NCI-H146 (cell line): ENCODE measurements around the gene SF3A1.

ENCODE experiments used
- DNase-seq: peaks from one replicate; lab custom pipeline; 2025; lab: John Stamatoyannopoulos, UW

Gene SF3A1

DNA sequence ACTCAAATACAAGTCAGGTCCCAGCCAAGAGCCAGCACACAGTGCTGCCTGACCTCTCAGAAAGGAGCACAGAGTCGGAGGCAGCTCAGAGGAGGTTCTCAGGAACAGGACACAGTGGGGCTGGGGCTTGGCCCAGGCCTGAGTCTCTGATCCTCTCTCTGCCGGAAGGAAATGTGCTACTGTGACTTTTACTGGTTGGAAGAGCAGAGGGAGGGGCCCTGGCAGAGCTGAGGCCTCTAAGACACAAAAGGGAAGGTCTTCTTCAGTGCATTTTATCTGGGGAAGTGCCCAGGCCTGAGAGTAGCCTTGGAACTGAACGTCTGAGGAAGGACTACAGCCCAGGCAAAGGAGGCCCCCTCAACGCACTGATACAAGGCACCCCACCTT lies 51.2 kb downstream of the SF3A1 start:
- no peak for DNase-seq

DNA sequence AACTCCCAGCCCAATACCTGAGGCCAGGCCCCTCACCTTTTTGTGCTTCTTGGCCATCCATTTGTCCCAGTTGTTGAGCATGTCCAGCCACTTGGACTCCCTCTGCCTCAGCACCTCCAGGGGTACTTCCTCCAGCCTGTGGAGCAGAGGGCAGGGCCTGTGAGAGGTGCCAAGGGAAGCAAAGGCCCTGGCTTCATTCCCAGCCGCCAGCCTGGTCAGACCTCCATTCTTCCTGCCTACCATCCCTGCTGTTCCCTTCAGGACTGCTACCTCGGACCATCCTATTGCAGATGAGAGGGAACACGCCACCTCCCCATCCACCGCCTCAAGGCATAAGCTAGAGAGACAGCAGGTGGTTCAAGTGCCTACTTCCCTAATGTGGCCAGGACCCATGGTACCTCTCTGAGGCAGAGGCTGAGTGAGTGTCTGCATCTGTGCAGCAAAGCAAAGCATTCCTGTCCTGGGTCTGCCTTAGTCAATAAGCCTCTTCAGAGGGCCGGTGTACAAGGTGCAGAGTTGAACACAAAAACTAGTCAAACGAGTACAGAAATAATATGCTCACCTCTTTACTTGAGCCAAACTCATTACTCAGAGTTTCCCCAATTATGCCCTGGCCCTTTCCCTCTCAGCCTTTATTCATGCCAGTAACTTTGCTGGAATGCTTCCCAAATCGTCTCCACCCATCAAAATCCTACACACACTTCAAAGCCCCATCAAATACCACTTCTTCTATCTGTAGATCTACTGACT lies 52.0 kb downstream of the SF3A1 start:
- no peak for DNase-seq

DNA sequence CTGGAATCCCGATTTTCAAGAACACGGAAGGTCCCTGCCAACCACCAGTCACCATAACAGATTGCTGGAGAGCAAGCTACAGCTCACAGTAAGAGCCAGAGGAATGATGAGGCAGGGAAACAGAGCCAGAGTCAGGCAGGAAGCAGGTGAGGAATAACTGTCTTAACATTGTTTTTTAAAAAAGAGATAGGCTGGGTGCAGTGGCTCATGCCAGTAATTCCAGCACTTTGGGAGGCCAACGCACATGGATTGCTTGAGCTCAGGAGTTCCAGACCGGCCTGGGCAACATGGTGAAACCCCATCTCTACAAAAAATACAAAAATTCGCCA lies 53.9 kb downstream of the SF3A1 start:
- DNase-seq = no peak

DNA sequence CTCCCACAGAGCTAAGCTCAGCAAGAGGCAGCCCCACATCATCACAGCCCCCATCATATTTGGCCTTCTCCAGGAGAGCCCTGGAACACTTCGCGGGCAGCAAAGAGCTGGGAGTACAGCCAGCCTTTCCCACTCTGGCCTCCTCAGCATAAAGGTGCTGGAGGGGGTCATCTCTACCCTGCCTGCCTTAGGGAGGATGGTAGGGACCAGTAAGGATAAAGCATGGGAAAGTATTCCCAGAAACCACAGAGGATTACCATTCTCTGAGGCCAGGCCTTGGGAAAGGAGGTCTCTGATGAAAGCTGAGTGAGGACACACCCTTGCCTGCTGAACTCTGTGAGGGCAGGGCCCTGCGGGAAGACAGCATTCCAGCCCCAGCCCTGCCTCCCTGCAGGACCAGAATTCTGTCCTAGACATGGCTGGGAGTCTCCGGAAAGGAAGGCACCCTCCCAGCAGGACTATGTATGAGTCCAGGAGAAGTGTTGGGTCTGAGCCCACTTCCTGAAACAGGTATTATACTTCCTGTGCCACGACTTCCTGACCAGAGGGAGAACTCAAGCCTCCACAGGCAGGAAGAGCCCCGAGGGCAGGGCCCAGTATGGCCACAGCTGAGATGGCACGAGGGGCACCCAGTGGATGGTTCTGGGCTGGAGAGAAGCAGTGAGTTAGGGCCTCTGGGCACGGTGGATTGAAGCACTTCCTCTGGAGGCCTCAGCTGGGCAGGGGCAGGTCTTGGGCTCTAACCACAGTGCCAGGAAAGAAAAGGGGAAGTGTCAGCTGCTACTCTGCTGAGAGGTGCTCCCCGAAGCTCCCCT lies 54.5 kb downstream of the SF3A1 start:
- no peak for DNase-seq

DNA sequence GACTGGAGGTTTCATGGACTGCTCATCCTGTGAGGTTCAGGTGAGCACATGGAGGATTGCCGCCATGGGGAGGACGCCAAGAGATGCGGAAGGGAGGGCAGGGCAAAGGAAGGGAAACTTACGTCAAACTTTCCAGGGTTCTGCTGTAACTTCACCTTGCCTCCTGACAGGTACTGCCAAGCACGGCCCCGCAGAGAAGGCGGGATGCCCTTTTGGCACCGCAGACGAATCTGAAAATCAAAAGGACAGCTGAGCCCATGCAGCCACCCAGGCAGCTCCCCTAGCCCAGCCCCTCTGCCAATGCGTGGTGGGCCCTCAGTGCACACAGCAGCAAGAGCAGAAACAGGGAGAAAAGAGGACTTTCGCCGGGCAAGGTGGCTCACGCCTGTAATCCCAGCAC lies 57.4 kb downstream of the SF3A1 start:
- no peak for DNase-seq

DNA sequence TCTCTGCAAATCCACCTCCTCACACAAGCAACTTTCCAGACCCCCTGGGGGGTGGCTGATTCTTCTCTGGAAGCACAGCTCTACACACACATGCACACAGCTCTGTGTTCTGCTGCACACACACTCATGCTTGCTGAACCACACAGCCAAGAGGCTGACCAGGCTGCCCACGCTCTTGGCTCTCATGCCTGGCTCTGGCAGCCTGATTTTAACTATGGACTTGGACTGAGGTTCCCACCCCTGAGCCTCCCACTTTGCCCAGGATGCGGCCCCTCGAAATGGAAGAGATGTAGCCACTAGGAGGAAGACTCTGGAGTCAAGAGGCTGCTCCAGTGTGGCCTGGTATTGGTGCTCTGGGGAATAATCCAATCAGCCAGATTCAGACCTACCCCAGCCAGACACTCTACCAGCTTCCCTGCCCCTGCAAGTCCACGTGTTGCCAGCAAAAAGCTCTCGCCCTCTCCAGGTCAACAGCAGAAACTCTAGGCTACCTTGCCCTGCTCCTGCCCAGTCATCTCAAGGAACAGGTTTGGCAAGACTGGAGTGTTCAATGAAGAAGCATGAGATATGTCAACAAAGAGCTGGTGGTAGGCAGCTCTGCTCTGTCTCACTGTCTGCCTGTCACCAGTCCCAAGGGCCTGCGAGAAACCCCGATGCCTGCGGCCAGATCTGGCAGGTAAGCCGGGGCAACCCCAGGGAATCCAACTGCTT lies 58.5 kb downstream of the SF3A1 start:
- DNase-seq = peak; percentile 43

DNA sequence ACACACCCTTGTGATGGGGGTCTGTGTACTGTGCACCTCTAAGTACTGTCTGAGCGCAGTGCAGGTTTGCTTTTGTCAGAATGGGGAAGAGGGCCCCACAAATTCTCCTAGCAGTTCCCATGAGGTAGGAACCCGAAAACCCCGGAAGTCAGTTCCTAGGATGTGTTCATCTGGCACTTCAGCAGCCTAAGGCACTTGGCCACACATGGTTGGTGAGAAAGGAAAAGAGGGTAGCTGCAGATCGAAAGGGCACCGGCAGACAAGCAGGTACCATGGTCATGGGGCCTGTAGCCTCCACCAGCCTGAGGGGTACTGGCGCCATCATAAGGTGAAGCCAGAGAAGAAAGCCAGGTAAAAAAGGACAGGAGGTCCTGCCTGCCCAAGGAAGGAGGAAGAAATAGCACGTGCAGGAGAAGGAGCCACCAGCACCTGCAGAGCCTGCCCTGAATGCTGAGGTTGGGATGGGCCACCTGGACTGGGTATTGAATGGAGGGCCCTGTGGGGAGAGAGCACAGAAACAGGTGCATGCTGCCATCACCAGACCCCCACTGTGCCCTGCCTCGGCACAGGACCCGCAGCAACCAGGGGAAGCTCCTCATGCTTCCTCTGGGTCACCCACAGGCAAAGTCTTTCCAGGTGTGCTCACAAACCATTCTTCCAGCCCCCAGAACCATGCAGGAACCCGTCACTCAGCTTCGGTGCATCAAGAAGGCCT lies 59.3 kb downstream of the SF3A1 start:
- peak; percentile 43 for DNase-seq

DNA sequence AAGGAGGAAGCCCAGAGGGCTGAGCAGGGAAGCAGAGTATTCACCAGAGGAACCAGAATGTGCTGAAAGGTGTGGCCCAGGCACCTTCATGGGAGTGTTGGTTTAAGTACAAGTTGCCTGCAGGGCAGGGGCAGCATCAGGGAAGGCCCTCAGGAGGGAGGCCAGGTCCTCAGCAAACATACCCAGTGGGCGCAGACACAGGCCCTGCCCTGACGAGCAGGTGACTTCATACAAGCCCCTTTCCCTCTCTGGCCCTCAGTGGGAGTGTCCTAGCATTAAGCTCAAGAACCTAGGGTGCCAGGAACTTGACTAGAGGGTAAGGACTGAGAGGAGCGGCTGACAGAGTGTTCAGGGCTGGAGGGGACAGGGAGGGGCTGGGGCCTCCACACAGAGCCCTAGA lies 59.9 kb downstream of the SF3A1 start:
- peak; percentile 29 for DNase-seq

DNA sequence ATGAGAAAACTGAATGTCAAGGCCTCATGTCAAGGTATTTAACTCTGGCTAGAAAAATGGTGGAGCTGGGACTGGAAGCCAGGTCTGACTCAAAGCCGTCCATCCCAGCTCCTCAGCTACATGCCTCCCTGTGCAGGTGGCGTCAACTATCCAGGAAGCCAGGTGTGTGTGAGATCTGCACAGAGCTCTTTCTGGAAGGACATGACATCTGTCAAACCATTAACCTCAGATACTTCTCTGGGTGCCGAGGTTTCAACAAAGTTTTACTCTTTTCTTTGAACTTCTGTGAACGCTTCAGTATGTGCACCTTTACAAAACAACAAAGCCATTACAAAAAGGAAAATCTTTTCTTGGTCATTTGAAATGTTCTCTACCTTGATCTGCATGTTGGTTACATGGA lies 60.4 kb downstream of the SF3A1 start:
- no peak for DNase-seq

DNA sequence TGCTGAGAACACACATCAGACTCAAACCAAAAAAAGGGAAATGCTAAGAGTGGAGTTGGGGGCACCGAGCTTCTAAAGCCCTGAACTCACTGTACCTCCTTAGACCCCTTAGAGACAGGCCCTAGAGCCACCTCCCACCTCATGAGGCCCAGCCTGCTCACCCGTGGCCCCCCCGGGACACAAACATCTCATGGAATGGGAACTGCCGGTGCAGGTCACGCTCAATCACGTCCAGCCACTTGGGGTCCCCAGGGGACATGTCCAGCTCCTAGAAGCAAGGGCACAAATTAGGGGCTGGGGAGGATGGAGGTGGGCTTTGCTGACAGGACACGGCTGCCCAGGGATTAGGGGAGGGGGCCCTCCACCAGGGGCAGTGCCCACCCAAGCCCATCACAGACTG lies 61.1 kb downstream of the SF3A1 start:
- no peak for DNase-seq

DNA sequence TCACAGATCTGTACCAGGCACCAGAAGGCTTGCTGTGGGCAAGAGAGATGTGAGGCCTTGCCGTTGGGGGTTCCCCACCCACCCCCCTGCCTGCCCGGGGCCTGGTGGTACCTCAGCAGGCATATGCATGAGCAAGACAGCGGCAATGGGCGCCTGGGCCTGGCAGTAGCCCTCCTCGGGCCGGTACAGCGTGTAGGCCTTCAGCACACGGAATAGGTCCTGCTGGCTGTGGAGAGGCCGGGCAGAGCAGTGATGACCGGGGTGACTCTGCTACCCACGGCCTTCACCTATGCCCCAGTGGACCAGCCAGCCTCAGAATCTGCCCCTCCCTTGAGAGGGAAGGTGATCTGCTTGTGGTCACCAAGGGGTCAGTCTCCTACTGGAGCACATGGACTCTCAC lies 61.9 kb downstream of the SF3A1 start:
- no peak for DNase-seq

DNA sequence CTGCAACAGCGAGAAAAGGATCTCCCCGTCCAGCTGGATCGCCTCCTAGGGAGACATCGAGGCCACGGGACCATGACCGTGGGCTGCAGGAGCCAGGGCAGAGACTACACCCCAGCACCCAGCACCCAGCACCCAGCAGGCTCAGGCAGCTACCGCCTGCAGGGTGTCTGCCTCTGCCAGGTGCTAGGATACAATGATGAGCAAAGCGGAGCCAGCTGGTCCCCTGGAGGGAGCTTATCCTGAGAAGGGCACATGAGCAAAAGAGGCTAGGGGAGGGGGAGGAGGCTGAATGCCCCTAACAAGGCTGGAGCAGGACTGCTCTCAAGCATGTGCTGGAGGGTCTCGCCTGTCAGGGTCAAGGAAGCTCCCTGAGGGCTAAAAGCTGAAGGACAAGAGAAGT lies 62.6 kb downstream of the SF3A1 start:
- peak; percentile 46 for DNase-seq

DNA sequence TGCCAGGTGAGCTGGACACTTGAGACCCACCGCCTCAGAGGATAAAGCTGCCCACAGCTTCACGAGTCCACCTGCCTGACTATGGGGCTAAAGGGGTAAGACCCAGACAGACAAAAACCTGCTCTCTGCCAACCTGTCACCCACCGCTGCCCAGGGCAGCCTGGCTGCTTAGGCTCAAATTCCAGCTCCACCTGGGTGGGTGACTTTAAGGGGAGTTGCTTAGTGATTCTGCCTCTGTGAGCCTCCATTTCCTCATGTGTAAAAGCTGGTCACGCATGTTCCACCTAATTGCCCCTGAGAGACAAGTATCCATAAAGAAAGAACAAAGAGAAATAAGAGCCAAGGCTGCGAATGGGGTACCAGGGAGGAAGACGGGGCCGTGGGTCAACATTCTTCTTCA lies 63.7 kb downstream of the SF3A1 start:
- no peak for DNase-seq

DNA sequence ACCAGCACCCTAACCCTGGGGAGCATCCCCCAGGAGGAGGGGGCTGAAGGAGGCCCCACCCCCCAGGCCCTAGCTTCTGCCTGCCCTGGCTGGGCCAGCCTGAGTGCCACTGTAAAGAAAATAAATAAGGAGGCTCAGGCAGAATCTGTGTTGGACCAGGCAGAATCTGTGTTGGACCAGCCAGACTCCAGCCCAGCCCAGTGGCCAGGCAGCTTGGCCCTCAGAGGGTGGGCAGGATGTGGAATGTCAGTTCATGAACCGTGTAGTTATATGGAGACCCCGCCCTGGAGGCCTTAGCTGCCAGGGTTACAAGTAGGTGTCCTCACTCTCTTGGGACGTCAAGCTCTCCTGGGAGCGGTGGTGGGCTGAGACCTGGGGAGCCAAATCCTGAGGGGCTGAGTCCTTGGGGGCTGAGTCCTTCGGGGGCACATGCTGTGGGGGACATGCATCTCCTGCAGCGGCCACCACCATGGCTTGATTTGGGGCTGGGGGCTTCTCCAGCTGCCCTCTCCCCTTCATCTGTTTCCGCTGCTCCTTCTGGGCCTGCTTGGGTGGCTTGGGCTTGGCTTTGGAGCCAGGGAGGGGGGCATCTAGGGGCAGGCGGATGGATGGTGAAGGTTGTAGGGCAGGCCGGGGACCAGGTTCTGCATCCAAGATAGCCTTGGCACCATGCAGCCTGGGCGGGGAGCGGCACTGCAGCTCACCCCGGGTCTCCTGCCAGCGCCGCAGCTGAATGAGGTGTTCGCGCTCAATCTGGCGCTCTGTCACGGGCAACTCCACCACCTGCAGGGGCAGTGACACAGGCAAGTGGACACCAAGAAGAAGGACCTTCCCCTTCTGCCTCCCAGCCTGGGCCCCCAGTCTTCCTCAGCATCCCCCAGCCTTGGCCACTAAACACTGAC lies 64.4 kb downstream of the SF3A1 start:
- DNase-seq = no peak

DNA sequence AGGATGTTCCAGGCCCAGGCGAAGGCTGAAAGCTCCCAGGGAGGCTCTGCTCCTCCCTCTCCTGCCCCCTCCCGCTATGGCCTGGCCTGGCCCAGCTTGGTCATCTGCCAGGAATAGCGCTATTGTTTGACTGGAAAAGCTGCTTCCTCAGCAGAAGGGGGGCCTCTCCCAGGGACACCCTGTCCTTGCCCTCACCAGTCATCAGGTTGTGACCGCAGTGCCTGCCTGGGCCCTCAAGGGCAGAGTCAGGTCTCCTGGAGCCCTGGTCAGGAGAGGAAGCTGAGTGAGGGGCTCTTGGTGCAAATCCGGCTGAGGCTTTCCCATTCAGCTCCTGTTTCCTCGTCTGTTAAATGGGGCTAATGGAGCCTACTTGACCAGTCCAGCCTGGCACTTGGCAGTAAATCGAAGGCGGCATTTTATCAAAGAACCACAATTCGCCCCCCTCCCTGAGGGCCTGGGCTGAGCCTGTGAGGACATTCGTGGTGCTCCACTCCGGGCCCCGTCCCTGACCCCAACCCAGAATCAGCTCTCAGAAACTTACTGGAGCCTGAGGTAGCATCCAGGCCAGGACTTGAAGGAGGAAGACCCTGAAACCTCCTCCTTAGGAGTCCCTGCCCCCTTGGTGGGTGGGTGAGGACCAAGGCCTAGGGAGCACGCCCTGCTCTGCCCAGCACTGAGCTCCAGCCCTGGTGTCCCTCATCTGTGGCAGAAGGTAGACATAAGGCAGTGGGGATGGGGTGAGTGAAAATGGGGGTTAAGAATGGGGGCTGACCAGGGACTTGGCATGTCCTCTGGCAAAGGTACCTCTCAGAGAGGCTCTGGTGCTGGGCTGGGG lies 65.4 kb downstream of the SF3A1 start:
- peak; percentile 22 for DNase-seq

DNA sequence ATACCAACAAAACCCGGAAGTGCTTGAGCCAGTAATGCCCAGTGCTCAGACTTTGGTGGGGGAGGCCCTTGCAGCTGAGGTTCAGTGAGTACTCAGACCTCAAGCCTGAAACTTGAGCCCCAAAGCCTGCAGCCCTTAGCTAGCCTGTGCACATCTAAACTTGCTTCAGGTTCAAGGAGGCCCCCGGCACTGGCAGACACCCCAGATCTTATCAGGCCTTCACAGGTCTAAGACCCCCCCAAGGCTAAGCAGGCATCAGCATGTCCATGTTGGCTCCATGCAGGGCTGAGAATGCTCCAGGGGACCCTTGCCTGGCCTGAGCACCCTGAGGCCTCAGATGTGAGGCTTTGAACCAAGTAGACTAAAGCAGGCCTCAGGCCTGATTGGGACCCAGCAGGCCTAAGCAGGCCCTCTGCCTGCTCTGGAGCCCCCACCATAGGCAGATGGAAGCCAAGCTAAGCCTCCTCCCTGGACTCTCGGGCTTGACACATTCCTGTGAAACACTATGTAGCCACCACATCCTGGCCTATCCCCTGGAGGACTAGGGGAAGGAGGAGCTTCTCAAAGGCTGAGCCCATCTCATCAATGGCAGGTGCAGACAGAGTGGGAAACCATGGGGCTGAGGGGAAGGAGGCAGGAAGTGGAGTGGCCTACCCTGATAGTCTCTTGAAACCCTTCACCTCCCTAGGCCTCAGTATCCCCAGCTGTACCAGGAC lies 66.2 kb downstream of the SF3A1 start:
- DNase-seq = no peak

DNA sequence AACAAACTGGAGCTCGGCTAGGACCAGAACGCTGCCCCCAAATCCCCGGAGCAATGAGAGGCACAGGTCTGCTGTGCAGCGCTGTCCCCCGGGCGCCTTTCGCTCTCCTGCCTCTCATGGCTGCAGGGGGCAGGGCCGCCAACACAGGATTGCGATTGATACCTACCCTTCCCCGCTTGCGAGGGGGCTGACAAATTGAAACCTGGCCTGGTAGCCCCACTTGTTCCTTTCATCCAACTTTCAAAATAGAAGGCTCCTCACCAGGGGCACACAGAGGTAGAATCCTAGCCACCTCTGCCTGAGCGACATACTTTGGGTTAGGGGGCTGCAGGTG lies 66.7 kb downstream of the SF3A1 start:
- DNase-seq = no peak

DNA sequence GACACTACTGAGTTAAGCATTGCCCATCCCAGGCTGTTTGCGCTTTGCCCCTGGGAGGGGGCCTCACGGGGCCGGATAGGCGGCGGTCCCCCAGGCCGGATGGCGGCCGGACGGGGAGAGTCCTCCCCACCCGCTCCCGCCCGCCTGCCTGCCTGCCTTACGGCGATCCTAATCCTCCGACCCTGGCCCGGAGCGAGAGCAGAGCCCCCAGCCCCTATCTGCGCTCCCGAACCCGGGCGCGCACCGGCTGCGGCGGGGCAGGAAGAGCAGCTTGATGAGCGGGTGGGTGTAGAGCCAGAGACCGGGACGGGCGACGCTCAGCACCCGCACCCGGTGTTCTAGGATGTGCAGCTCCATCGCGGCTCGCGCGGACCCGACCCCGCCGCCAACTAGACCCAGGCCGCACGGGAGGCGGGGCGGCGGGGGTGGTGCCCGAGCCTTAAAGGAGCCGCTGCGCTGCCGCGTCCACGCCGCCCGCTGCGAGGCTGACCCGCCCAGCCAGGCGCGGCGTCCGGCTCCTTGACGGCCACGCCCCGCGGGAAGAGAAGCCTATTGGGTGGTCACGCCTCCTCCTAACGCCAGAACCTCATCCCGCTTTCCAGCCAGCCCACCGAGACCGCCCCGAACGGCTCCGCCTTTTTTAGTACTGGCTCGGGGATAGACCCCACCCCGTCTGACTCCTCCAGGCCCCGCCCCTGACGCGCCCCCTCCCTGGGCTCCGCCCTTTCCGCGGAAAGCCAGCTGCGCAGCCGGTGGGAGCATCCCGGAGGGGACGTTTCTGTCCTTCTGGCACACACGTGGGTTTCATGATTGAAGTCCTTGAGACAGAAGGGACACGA lies 67.3 kb downstream of the SF3A1 start, which contains the start of gene CASTOR1:
Gene CASTOR1 (minus strand): TSS at position 365 of the 839 bp plus-strand sequence. CDS start 8 bp downstream, at position 357.
- DNase-seq = peak; percentile 93
